ENCODE measurements around the gene HSPB8.

- no peak for TF ChIP-seq RAD21 (IDR thresholded peaks at IDR 0.05; ENCODE audit: low read length)
- no peak for TF ChIP-seq POLR2AphosphoS5 (IDR thresholded peaks at IDR 0.05; ENCODE audit: low read depth, low read length)
- no peak for TF ChIP-seq CTCF (IDR thresholded peaks at IDR 0.05)
- no peak for TF ChIP-seq EP300 (IDR thresholded peaks at IDR 0.05; ENCODE audit: borderline replicate concordance in 1 of 2, low read depth in 1 of 2, low read length in 1 of 2)
- TF ChIP-seq USF2 (IDR thresholded peaks at IDR 0.05; ENCODE audit: borderline replicate concordance, low read depth, low read length) = no peak
- TF ChIP-seq USF1 (IDR thresholded peaks at IDR 0.05; ENCODE audit: borderline replicate concordance, low read depth) = no peak
- no peak for TF ChIP-seq FOXJ3 (CRISPR knock-in tag; IDR thresholded peaks at IDR 0.05)
- TF ChIP-seq NFIC (IDR thresholded peaks at IDR 0.05; ENCODE audit: borderline replicate concordance) = no peak
- TF ChIP-seq MEF2A (IDR thresholded peaks at IDR 0.05; ENCODE audit: borderline replicate concordance, low read depth) = no peak
- no peak for TF ChIP-seq EZH2phosphoT487 (IDR thresholded peaks at IDR 0.05; ENCODE audit: borderline replicate concordance, low read depth)
- no peak for TF ChIP-seq SIN3A (IDR thresholded peaks at IDR 0.05; ENCODE audit: borderline replicate concordance, low read depth, low read length)
- TF ChIP-seq RXRA (IDR thresholded peaks at IDR 0.05; ENCODE audit: borderline replicate concordance, low read depth) = no peak
- TF ChIP-seq SMC3 (IDR thresholded peaks at IDR 0.05; ENCODE audit: low read depth, low read length) = no peak
- TF ChIP-seq PBX3 (IDR thresholded peaks at IDR 0.05) = no peak
These were observed 46.7 kb downstream of the HSPB8 start for GRCh38 chr12:119225454-119225853.

All from SK-N-SH (cell line).